UCSD-AML1 (cell line): ENCODE measurements around the gene ULBP3.
"Not testable (repeated sequence)": the region's sequence is repeated elsewhere in the genome, so short reads cannot be mapped to it uniquely, and the experiment has no call there.

Experiments
- DNase-seq: peaks from one replicate; lab custom pipeline; 2025; ENCODE audit not compliant: unreplicated experiment; lab: John Stamatoyannopoulos, UW

The ULBP3 gene

DNA sequence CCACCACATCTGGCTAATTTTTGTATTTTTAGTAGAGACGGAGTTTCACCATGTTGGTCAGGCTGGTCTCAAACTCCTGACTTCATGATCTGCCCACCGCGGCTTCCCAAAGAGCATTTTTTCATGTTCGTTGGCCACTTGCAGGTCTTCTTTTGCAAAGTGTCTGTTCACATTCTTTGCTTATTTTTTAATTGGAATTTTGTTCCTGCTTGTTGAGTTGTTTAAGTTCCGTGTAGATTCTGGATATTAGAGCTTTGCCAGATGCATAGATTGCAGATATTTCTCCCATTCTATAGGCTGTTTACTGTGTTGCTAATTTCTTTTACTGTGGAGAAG is 51.8 kb downstream of the ULBP3 start:
- DNase-seq = not testable (repeated sequence)

GRCh38 chr6:150016324-150017185 is 52.4 kb downstream of the ULBP3 start:
- peak; percentile 28 for DNase-seq

- not testable (repeated sequence) for DNase-seq
These were observed 53.5 kb downstream of the ULBP3 start for GRCh38 chr6:150015281-150016001.

- DNase-seq = not testable (repeated sequence)
These were observed 54.2 kb downstream of the ULBP3 start for GRCh38 chr6:150014623-150015280.

- DNase-seq = not testable (repeated sequence)
These were observed 54.9 kb downstream of the ULBP3 start for GRCh38 chr6:150013785-150014622.

- DNase-seq = not testable (repeated sequence)
These were observed 55.8 kb downstream of the ULBP3 start for GRCh38 chr6:150012846-150013784.
